RWPE2 (cell line): ENCODE data around the gene GAS6.

ENCODE experiments used
- ATAC-seq: fragments of 200-7000 bp; cut with Tn5 transposase; 3 replicates; pipeline ENCODE4 v1.9.1; 2021; ENCODE audit warnings: low read depth
- DNase-seq: peaks from one replicate; pipeline ENCODE4 v3.0.0-alpha.2; 2020; ENCODE audit warnings: low spot score
- H3K27ac ChIP-seq: fragments of 450-650 bp; 2 replicates; pipeline ENCODE4 v1.5.1; 2017; ENCODE audit warnings: mild to moderate bottlenecking; ENCODE audit not compliant: poor library complexity, severe bottlenecking
- H3K27me3 ChIP-seq: fragments of 250-450 bp; sonication (Bioruptor Pico); 2 replicates; pipeline ENCODE4 v1.5.1; 2021; ENCODE audit warnings: mild to moderate bottlenecking, moderate library complexity; ENCODE audit not compliant: insufficient read depth, poor library complexity, severe bottlenecking
- H3K36me3 ChIP-seq: fragments of 250-450 bp; sonication (Bioruptor Pico); 2 replicates; pipeline ENCODE4 v1.5.1; 2020; ENCODE audit warnings: low read depth, mild to moderate bottlenecking, moderate library complexity
- H3K4me1 ChIP-seq: fragments of 250-450 bp; sonication (Bioruptor Pico); 2 replicates; pipeline ENCODE4 v1.5.1; 2021; ENCODE audit warnings: mild to moderate bottlenecking, moderate library complexity; ENCODE audit not compliant: insufficient read depth, poor library complexity, severe bottlenecking
- H3K4me3 ChIP-seq: fragments of 250-450 bp; sonication (Bioruptor Pico); 2 replicates; pipeline ENCODE4 v1.5.1; 2021; ENCODE audit warnings: mild to moderate bottlenecking, moderate library complexity; ENCODE audit not compliant: severe bottlenecking
- H3K9me3 ChIP-seq: fragments of 250-450 bp; sonication (Bioruptor Pico); 2 replicates; pipeline ENCODE4 v1.5.1; 2021; ENCODE audit warnings: mild to moderate bottlenecking, moderate library complexity; ENCODE audit not compliant: severe bottlenecking
- CTCF ChIP-seq: fragments of 450-650 bp; IDR thresholded peaks from one replicate; pipeline ENCODE4 v1.5.1; 2017; ENCODE audit warnings: mild to moderate bottlenecking, moderate library complexity; ENCODE audit not compliant: poor library complexity, severe bottlenecking

GAS6 gene

DNA sequence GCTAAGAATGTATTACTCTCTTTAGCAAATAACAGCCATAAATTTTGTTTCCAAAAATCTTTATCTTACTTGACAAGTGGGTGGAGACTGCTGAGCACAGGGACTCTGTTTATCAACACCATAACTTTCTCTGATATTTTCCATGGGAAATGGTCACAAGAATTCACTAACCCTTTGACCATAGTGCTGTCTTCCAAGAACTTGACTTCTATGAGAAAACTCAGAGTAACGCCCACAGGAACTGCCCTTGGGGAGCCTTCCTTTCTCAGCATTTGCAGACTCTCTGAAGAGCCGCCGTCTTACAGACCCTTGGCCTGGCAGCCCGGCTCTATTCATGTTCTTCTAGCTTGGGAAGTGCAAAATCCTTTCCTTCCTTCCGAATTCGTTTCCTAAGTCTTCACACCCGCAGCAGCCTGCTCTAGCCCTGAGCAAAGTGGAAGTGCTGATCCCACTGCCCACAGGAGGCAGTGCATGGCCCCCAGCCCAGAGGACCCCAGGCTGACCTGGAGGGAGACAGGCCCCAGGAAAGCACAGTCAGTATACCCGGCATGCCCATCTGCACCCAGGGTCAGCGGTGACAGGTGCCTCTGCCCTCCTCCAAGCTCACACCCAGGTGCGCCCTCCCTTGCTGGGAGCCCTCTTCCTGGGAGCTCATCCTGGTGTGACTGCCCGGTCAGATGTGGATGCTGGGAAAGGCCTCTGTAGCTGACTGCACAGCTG is 10.2 kb downstream of the GAS6 start:
- Histone ChIP-seq H3K4me1 (peaks cover 44% of the 10 kb centered on the region), H3K27me3 (no peaks in the 10 kb centered on the region), H3K27ac (peak overlapping the region; percentile 46), H3K4me3 (no peak overlapping the region), H3K36me3 (peaks cover 60% of the 10 kb centered on the region), H3K9me3 (peaks cover 2% of the 10 kb centered on the region)
- TF ChIP-seq CTCF, result no peak
- DNase-seq (peak; percentile 49), ATAC-seq (no peak)

DNA sequence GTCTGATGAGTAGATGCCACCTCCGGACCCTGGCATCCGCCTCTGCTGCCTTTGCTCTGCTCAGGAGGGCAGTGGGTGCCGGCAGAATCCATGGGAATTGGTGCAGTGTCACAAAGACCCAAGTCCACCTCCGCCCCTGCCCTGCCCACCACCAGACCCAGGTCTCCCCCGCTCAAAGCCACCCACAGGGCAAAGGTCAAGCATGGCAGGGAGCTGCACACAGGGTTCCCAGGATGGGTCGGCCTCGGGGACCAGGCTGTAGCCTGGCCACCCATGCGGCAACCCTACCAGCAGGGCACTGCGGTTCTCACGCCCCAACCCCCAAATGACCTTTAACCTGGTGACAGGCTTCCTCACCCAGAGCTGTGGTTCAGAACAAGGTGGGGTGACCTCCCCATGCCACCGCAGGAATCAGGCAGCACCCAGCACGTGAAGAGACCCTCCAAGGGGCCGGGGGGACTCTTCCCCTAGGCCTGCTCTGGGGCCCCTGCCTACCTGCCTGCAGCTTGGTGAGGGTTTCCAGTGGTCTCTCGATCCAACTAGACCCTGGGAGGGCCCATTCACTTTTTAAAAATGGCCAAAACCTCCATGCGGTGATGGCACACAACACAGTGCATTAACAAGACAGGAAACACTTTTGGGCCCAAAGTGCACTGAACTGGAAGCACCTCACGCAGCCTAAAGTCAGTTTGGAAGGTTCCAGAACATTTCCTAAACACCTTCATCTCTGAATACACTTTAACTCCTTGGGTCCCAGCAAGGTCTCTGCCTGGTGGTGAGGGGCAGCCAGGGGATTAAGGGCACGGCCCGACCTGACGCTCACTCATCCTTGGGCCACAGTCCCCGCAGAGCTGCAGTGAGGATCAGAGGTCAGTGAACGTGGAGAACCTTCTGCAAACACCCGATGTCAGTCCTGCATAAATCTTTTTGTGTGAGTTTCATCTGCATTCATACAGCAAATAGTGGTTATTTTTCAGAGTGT is 11.0 kb downstream of the GAS6 start:
- Histone ChIP-seq H3K4me1 (peaks cover 50% of the 10 kb centered on the region), H3K27ac (peak overlapping the region; percentile 46), H3K27me3 (no peaks in the 10 kb centered on the region), H3K4me3 (no peak overlapping the region), H3K9me3 (peaks cover 2% of the 10 kb centered on the region), H3K36me3 (peaks cover 59% of the 10 kb centered on the region)
- no peak for ATAC-seq
- DNase-seq, result peak; percentile 36
- TF ChIP-seq CTCF, result no peak

GRCh38 chr13:113851826-113852535 is 11.9 kb downstream of the GAS6 start:
- Histone ChIP-seq H3K27ac (peak overlapping the region; percentile 46), H3K4me1 (peaks cover 44% of the 10 kb centered on the region), H3K27me3 (no peaks in the 10 kb centered on the region), H3K4me3 (no peak overlapping the region), H3K9me3 (peaks cover 2% of the 10 kb centered on the region), H3K36me3 (peaks cover 62% of the 10 kb centered on the region)
- no peak for TF ChIP-seq CTCF
- DNase-seq (peak; percentile 47), ATAC-seq (no peak)

DNA sequence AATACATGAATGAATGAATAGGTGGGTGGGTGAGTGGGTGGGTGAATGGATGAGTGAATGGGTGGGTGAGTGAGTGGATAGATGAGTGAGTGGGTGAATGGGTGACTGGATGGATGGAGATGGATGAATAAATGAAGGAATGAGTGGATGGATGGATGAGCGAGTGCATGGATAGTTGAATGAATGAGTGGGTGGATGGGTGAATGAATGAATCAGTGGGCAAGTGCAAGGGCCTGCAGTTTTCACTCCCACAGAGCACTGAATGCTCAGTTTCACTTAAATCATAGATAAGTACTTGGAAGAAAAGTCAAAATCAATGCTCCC is 12.4 kb downstream of the GAS6 start:
- no peak for ATAC-seq
- Histone ChIP-seq H3K9me3 (peaks cover 2% of the 10 kb centered on the region), H3K27me3 (no peaks in the 10 kb centered on the region), H3K36me3 (peaks cover 62% of the 10 kb centered on the region), H3K4me3 (no peak overlapping the region), H3K27ac (peak overlapping the region; percentile 46), H3K4me1 (peaks cover 39% of the 10 kb centered on the region)
- no peak for TF ChIP-seq CTCF
- DNase-seq, result no peak
